CD4-positive, alpha-beta T cell treated with Interferon alpha-2 for 1 hour (primary cell): Measurements from ENCODE around the gene CTIF.
"Not testable (repeated sequence)": the region's sequence is repeated elsewhere in the genome, so short reads cannot be mapped to it uniquely, and the experiment has no call there.

Experiments used
- DNase-seq, 2 donors: peaks; one replicate each; pipeline ENCODE4 v3.0.0-alpha.2; 2020 to 2022

CTIF gene

GRCh38 chr18:48649231-48649630, 110.4 kb downstream of the CTIF start:
- DNase-seq, result no peak

DNA sequence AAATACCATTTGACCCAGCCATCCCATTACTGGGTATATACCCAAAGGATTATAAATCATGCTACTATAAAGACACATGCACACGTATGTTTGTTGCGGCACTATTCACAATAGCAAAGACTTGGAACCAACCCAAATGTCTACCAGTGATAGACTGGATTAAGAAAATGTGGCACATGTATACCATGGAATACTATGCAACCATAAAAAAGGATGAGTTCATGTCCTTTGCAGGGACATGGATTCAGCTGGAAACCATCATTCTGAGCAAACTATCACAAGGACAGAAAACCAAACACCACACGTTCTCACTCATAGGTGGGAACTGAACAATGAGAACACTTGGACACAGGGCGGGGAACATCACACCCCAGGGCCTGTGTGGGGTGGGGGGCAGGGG, 115.8 kb downstream of the CTIF start:
- DNase-seq, result not testable (repeated sequence)

DNA sequence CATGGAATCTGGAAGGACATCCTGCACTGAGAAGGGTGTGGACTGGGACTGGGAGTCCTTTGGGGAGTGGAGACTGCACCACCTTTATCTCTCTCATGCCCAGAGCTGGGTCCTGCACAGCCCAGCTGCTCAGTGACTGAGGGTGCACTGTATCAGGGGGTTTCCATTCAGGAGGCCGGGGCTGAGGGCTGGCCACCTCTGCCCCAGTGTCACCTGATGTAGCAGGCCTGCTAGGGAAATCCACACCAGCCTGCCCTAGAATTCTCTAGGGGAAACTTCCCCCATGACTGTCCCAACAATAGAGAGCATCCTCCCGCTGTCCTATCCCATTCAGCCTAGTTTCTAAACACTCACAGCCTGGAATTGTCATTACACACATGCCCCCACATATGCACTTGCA, 116.7 kb downstream of the CTIF start:
- DNase-seq, result no peak

DNA sequence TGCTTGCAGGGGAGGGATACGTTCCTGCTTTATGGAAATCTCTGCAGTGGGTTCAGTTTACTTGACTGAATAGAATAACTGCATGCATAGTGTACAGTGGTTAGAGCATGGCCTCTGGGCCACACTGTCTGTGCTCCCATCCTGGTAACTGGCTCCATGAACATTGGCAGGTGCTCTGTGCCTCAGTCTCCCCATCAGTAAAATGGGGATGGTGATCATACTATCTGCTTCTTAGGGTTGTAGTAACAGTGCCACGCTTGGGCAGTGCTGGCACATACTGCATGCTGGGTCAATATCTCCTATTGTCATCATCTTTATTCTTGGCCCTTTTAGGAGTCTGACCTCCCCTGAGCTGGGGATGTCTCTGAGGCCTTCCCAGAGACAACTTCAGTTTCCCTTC, 117.3 kb downstream of the CTIF start:
- DNase-seq, result no peak

DNA sequence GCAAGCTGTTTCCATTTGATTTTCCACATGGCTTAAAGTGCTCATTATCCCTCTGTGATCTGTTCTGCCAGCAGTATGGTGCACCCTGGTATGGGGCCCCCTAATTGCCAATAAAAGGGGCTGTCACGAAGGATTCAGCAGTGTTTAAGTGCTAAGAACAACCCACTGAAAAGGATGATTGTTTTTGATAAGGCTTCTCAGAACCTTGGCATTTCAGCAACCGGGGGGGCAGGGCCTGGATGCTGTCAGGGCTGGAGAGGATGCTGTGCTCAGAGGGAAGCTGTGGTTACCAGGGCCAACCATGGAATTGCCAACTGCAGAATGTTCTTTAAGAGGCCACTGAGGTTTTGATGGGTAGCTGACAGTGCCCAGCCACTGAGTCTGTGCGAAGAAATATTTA, 117.8 kb downstream of the CTIF start:
- no peak for DNase-seq

DNA sequence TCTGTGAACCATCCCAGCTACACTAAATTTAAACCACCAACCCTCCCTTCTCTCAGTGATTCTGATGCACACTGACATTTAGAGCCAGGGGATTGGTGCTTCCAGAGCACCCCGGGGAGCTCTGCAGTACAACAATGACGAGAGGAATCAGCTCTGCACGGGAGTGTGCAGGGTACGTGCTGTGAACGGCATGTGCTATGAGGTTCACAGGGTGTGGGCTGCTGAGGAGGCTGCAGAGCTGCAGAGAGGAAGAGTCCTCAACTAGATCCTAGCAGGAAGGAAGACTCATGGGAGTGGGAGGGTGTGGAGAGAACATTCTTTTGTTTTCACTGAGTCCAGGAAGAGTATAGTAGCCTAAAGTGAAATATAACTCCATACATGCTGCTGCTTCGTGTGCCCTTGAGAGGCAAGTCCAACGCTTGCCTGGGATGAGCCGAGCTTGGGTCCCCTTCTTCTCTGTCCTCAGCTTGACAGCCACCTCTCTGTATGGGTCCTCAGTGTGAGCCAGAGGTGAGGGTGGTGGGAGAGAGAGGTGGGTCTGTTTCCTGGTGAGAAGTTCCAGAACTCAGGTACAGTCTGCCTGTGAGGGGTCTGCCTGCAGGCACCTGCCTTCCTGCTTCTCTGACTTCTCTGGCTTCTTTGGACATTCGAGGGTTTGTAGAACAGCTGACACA, 118.8 kb downstream of the CTIF start:
- no peak for DNase-seq

DNA sequence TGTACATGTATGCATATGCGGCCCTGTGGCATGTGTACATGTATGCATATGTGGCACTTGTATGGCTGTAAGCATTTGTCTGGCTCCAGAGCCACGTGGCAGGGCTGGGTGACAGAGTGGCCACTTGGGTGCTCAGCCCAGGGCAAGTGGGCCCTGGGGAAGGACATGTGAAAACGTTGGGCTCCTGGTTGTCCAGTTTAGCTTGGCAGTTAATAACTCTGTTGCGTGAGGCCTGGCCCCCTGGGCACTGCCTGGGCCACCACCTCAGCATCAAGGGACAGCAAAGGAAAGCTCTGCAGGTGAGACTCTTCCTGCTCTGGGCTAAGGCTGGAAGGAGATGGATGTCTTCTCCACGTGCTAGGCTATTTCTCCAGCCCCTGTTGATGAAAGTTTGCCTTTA, 119.9 kb downstream of the CTIF start:
- no peak for DNase-seq

- no peak for DNase-seq
Measured at GRCh38 chr18:48659188-48660009, 120.6 kb downstream of the CTIF start.

DNA sequence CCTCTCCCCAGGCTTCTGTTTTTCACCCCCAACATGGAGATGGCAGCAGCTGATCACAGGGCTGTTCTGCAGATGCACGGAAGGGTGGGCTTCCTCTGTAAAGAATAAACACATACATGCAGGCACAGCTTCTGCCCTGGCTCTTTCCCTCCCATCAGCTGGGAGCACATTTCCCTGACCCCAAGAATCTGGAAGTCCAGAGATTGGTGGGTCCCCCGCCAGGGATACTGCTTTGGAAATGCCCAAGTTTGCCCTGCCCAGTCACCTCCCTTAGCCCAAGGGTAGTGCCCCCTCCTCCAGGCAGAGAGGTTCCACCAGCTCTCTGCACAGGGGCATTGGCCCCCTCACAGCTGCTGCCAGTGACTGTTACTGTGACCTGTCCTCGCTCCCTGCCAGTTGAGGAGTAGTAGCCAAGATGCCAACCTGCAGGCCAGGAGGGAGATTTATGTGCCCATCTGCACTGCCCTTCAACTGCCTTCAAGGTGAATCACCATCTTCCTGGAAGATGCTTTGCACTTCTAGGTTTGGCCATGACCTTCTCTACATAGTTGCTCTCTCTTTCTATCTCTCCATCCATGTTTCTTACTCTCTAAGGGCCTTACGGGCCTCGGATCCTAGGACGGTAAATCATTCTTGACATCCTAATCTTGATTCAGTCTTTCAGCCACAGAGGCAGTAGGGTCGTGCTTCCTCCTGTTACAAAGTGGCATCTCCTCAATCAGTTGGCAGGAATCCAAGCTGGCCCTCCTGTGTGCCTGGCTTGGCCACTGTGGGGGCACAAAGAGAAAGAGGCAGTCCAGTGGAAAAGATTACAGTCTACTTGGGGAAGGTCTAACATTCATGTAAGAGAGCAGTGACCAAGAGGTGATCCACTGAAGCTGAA, 121.8 kb downstream of the CTIF start:
- DNase-seq, result no peak

GRCh38 chr18:48661421-48661820, 122.6 kb downstream of the CTIF start:
- no peak for DNase-seq

- no peak for DNase-seq
Measured at GRCh38 chr18:48662011-48662661, 123.3 kb downstream of the CTIF start.

DNA sequence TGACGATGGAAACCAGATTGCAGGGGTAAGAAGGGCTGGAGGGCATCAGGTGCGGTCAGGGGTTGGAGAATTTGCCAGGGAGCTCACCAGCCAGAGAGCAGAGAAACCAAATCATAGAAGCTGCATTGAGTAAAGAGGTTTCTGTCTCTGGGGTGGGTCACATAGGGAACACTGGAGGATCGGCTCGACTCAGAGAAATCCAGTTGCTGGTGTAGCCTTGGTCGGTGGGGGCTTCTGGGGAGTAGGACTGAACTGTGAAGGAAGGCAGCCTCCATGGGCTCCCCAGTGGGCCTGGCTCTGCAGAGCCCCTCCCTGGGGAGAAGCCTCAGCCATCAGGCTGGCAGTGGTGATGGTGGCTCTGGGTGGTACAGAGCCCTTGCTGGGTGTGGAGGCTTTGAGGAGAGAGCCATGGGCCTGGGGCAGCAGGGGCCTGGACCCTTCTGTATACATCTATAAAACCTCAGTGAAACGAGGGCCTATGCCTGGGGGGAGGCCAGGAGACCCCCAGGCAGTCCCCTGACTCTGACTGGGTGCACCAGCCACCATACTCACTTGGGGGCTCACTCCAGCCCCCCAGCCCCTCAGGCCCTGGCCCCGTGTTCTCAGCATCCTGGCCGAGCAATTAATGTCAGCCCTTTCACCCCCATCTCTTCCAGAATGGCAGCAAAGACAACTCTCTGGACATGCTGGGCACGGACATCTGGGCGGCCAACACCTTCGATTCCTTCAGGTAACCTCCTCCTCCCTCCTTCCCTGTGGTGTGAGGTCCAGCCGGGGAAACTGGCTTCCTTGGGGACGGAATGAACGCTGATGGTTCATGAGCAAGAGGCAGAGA, 124.5 kb downstream of the CTIF start:
- no peak for DNase-seq

GRCh38 chr18:48663931-48664847, 125.4 kb downstream of the CTIF start:
- DNase-seq, result peak; percentile 22 to 53

DNA sequence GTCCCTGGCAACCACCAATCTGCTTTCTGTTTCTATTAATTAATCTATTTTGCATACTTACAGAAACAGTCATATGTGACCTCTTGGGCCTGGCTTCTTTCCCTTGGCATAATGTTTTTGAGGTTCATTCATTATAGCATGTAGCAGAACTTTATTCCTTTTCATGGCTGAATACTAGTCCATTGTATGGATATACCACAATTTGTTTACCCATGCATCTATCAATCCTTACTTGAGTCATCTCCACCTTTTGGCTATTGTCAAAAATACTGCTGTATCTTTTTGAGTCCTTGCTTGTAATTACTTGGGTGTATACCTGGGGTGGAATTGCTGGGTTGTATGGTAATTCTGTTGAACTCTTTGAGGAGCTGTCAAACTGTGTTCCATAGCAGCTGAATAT, 126.8 kb downstream of the CTIF start:
- no peak for DNase-seq

DNA sequence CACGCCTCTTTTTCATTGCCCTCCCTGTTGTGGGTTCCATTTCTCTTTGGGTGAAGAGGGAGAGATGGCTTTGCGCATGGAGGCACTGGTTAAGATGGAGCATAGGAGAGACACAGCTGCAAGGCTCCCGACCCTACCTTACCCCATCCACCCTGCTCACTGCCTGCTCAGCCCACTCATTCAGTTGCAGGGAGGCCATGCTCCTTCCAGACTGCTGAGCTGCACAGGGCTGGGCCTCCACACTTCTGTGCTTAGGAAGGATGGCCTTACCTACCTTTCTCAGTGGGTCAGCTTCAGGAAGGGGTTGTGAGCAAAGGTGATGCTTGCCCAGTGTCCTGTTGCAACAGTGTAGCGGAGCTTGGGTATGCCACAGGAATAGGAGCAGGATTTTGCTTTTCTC, 127.8 kb downstream of the CTIF start:
- no peak for DNase-seq

- DNase-seq, result no peak
Measured at GRCh38 chr18:48667276-48668254, 128.7 kb downstream of the CTIF start.

- DNase-seq, result no peak
Measured at GRCh38 chr18:48668466-48669179, 129.8 kb downstream of the CTIF start.

- no peak for DNase-seq
Measured at GRCh38 chr18:48669180-48669675, 130.4 kb downstream of the CTIF start.
